Measurements from ENCODE around the gene CSF1. TPM values are rescaled to one million over a fixed set of nuclear protein-coding genes. Genes with fewer than 3 reads are reported as not detected.
A peak's percentile ranks its signal among the peaks of the same experiment; 100 is the strongest.

CSF1 gene
- total and polyA plus RNA-seq, 9 donors, result 13.1 to 57.6 (median 44.3) TPM

- peak overlapping the region; percentile 87 for H3K4me3 ChIP-seq
- H3K9me3 ChIP-seq, result no peaks in the 10 kb centered on the region
- DNase-seq, result no peak
- peak overlapping the region; percentile 63 to 68 for H3K27ac ChIP-seq
- WGBS, 3 donors, result 39 to 55% (median 46%) methylated on average over 4 of the region's 4 CpGs
- H3K4me1 ChIP-seq (ENCODE audit: insufficient read depth), result peaks cover 11% of the 10 kb centered on the region
- TF ChIP-seq EP300 (IDR thresholded peaks at IDR 0.05) (no peak), POLR2A (IDR thresholded peaks at IDR 0.05) (no peak)
- TF ChIP-seq, protein P1, sequence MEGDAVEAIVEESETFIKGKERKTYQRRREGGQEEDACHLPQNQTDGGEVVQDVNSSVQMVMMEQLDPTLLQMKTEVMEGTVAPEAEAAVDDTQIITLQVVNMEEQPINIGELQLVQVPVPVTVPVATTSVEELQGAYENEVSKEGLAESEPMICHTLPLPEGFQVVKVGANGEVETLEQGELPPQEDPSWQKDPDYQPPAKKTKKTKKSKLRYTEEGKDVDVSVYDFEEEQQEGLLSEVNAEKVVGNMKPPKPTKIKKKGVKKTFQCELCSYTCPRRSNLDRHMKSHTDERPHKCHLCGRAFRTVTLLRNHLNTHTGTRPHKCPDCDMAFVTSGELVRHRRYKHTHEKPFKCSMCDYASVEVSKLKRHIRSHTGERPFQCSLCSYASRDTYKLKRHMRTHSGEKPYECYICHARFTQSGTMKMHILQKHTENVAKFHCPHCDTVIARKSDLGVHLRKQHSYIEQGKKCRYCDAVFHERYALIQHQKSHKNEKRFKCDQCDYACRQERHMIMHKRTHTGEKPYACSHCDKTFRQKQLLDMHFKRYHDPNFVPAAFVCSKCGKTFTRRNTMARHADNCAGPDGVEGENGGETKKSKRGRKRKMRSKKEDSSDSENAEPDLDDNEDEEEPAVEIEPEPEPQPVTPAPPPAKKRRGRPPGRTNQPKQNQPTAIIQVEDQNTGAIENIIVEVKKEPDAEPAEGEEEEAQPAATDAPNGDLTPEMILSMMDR (IDR thresholded peaks at IDR 0.05), result no peak
- intact Hi-C loops (cut with DNase I), result loop anchor here in 3 of 4 donors (5.0 to 10.0 kb wide), 3 partner anchors 35 to 138 kb away; no protein-coding TSS in a partner anchor
- H3K36me3 ChIP-seq, result no peaks in the 10 kb centered on the region
- no peaks in the 10 kb centered on the region for H3K27me3 ChIP-seq
These were observed 1.7 kb downstream of the CSF1 start for GRCh38 chr1:109912214-109912861.

- Histone ChIP-seq H3K9me3 (no peaks in the 10 kb centered on the region), H3K36me3 (no peaks in the 10 kb centered on the region), H3K27ac (peak overlapping the region; percentile 21 to 68), H3K4me1 (ENCODE audit: insufficient read depth) (peaks cover 11% of the 10 kb centered on the region), H3K4me3 (peak overlapping the region; percentile 87), H3K27me3 (no peaks in the 10 kb centered on the region)
- intact Hi-C loops (cut with DNase I), result loop anchor here in 3 of 4 donors (5.0 to 10.0 kb wide), 3 partner anchors 36 to 138 kb away; no protein-coding TSS in a partner anchor
- DNase-seq, result no peak
- TF ChIP-seq, protein P1 (IDR thresholded peaks at IDR 0.05), result no peak
- TF ChIP-seq EP300 (IDR thresholded peaks at IDR 0.05) (no peak), POLR2A (IDR thresholded peaks at IDR 0.05) (no peak)
- 5 to 9% (median 7%) methylated on average over 1 of the region's 1 CpG for WGBS, 3 donors
These were observed 2.2 kb downstream of the CSF1 start for GRCh38 chr1:109912873-109913272.

- no peak overlapping the region for H3K4me3 ChIP-seq
- DNase-seq, result no peak
- TF ChIP-seq POLR2A (IDR thresholded peaks at IDR 0.05), result no peak
- no peak for TF ChIP-seq EP300 (IDR thresholded peaks at IDR 0.05)
- TF ChIP-seq, protein P1 (IDR thresholded peaks at IDR 0.05), result no peak
- no peak overlapping the region for H3K27ac ChIP-seq
- H3K4me1 ChIP-seq (ENCODE audit: insufficient read depth), result peaks cover 11% of the 10 kb centered on the region
- no peaks in the 10 kb centered on the region for H3K27me3 ChIP-seq
- no peaks in the 10 kb centered on the region for H3K9me3 ChIP-seq
- intact Hi-C loops (cut with DNase I), result loop anchor here in 3 of 4 donors (5.0 to 10.0 kb wide), 3 partner anchors 36 to 139 kb away; no protein-coding TSS in a partner anchor
- no peaks in the 10 kb centered on the region for H3K36me3 ChIP-seq
- 24 to 47% (median 32%) methylated on average over 1 of the region's 1 CpG for WGBS, 3 donors
These were observed 2.8 kb downstream of the CSF1 start for GRCh38 chr1:109913360-109913879.

DNA sequence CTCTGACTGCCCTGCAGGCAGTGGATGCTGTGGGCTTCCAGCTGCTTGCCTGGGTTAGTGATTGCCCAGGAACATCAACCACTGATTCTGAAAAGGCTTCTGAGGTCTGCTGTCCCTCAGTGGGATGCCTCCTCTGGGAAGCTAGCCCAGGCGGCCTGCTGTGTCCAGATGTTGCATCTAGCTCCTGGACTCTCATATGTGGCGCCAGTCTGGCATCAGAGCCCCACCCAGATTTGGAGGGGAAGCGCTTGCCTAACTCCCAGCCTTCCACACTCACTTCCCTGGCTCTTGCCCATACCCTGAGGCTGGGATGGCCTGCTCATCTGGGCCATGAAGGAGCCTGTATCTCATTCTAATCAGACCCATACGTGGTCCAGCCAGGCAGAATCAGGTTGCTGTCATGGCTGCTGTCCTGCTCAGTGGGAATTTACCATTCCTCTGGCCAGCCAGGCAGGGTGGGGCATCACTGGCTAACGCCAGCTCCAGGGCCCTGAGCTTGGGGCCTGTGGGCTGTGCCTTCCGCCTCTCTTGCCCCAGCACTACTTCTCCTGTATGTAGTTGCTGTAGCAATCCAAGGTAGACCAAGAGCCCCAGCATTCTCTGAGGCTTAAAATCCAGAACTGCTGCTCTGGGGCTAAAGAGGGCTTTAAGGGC, 4.1 kb downstream of the CSF1 start:
- DNase-seq, result no peak
- Histone ChIP-seq H3K4me1 (ENCODE audit: insufficient read depth) (peaks cover 11% of the 10 kb centered on the region), H3K36me3 (no peaks in the 10 kb centered on the region), H3K4me3 (no peak overlapping the region), H3K27me3 (no peaks in the 10 kb centered on the region), H3K27ac (no peak overlapping the region), H3K9me3 (no peaks in the 10 kb centered on the region)
- intact Hi-C loops (cut with DNase I), result loop anchor here in 3 of 4 donors (5.0 to 10.0 kb wide), 3 partner anchors 37 to 140 kb away; no protein-coding TSS in a partner anchor
- TF ChIP-seq EP300 (IDR thresholded peaks at IDR 0.05), result no peak
- TF ChIP-seq POLR2A (IDR thresholded peaks at IDR 0.05), result no peak
- TF ChIP-seq, protein P1 (IDR thresholded peaks at IDR 0.05), result no peak
- 86 to 92% (median 90%) methylated on average over 6 of the region's 6 CpGs for WGBS, 3 donors

All from ovary (tissue), 9 donors.